ENCODE measurements around the gene FXYD2. TPM values are rescaled to one million over a fixed set of nuclear protein-coding genes. Genes with fewer than 3 reads are reported as not detected.

Gene FXYD2
- total and polyA plus RNA-seq, 9 of the 15 experiments (the other 6 are each of a cell fraction or from before 2014, with no cell fraction given): not detected

DNA sequence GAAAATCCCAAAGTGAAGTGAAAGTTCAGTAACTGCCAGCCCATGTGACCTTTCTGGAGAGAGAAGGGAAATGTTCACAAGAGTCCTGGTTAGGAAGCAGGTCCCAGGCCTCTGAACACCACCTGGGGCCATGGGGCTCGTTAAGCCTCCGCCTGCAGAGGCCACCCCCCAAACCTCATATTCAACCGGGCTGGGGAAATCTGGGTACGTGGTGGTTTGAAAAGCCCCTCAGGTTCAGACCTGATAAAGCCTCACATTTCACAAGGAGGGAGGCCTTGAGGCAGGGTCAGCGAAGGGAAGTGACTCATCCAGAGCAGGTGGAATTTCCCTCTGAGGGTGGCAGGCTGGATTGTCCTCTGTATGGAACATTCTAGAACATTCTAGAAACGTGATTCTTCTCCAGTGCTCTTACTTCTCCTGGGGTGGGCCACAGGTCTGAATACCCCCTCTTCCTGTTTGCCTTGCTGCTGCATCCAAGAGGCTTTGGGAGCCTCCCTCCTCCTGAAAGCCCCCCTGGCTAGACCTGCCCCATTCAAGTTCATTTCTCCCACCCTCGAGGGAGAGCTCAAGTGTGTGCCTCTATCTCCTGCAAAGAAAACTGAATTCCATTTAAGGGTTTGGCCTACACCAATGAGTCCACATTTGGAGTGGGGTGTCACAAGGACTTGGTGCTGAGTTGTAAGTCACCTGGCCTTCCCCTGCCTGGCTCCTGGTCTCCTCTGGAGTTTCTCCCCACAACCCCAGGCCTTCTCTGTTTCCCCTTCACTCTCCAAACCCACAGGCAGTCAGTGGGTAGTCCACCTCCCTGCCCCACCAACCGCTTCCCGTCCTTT lies 6.3 kb downstream of the FXYD2 start:
- DNase-seq (ENCODE audit: extremely low read depth in 1 of 4, low spot score in 3 of 4) (peak in 2 of 4 experiments; percentile 19 to 20), ATAC-seq (peak; percentile 19), FAIRE-seq (no peak)
- intact Hi-C loops (cut with micrococcal nuclease): loop anchor here (2.0 to 5.0 kb wide), 3 partner anchors 89 to 353 kb away; no protein-coding TSS in a partner anchor
- 39% methylated on average over 9 of the region's 9 CpGs for WGBS (ENCODE audit: insufficient coverage, low coverage, missing lambda C conversion rate)
- peaks cover 8% of the 10 kb centered on the region; the same call in 1 of the 2 replicates for H4K20me1 ChIP-seq (replicated peaks; ENCODE audit: control insufficient read depth, insufficient read depth, low read length)
- no peak overlapping the region for H3K4me3 ChIP-seq
- ChIA-PET POLR2A (interaction anchor here (0.6 to 1.0 kb wide), 4 partner anchors 9 to 391 kb away, joined by 3 read pairs; no protein-coding TSS in a partner anchor), CTCF (ENCODE audit: low intra/inter-chr PET ratio) (interaction anchor here (0.6 to 4.0 kb wide), 9 partner anchors 10 to 840 kb away, joined by 3 to 52 read pairs (median 4); partner anchors contain the start of gene SCN4B)
- H2AFZ ChIP-seq (ENCODE audit: low read depth, low read length): peak overlapping the region; percentile 60
- no peak overlapping the region for H3K4me2 ChIP-seq (ENCODE audit: insufficient read depth, low read length)
- no peak overlapping the region for H3K9ac ChIP-seq (ENCODE audit: insufficient read depth in 1 of 2, low read depth in 2 of 2, low read length in 2 of 2)
- no peak overlapping the region for H3K27ac ChIP-seq (ENCODE audit: extremely low read depth, low read depth, low read length)
- peaks cover 2% of the 10 kb centered on the region for H3K9me1 ChIP-seq (ENCODE audit: control insufficient read depth, insufficient read depth, low read length)
- peaks cover 3 to 18% of the 10 kb centered on the region in 2 experiments; a peak in 3 of 5 replicates for H3K27me3 ChIP-seq (ENCODE audit: control insufficient read depth in 2 of 2, insufficient read depth in 2 of 2, low read length in 2 of 2)
- H3K36me3 ChIP-seq (ENCODE audit: control insufficient read depth, insufficient read depth, low read length): no peaks in the 10 kb centered on the region
- no peaks in the 10 kb centered on the region for H3K9me3 ChIP-seq (replicated peaks; ENCODE audit: control insufficient read depth, insufficient read depth, low read depth, low read length)
- no TSS peak for BruUV-seq (replicated peaks)
- in situ Hi-C loops (cut with MboI): no loop called here
- H3K79me2 ChIP-seq (ENCODE audit: control insufficient read depth, insufficient read depth, low read length): no peaks in the 10 kb centered on the region
- H3K4me1 ChIP-seq (replicated peaks in 1 of 2; ENCODE audit: control insufficient read depth in 2 of 2, insufficient read depth in 2 of 2, low read length in 2 of 2): peaks cover 0 to 31% of the 10 kb centered on the region in 2 experiments; a peak in 3 of 5 replicates
- TF ChIP-seq, protein P1, sequence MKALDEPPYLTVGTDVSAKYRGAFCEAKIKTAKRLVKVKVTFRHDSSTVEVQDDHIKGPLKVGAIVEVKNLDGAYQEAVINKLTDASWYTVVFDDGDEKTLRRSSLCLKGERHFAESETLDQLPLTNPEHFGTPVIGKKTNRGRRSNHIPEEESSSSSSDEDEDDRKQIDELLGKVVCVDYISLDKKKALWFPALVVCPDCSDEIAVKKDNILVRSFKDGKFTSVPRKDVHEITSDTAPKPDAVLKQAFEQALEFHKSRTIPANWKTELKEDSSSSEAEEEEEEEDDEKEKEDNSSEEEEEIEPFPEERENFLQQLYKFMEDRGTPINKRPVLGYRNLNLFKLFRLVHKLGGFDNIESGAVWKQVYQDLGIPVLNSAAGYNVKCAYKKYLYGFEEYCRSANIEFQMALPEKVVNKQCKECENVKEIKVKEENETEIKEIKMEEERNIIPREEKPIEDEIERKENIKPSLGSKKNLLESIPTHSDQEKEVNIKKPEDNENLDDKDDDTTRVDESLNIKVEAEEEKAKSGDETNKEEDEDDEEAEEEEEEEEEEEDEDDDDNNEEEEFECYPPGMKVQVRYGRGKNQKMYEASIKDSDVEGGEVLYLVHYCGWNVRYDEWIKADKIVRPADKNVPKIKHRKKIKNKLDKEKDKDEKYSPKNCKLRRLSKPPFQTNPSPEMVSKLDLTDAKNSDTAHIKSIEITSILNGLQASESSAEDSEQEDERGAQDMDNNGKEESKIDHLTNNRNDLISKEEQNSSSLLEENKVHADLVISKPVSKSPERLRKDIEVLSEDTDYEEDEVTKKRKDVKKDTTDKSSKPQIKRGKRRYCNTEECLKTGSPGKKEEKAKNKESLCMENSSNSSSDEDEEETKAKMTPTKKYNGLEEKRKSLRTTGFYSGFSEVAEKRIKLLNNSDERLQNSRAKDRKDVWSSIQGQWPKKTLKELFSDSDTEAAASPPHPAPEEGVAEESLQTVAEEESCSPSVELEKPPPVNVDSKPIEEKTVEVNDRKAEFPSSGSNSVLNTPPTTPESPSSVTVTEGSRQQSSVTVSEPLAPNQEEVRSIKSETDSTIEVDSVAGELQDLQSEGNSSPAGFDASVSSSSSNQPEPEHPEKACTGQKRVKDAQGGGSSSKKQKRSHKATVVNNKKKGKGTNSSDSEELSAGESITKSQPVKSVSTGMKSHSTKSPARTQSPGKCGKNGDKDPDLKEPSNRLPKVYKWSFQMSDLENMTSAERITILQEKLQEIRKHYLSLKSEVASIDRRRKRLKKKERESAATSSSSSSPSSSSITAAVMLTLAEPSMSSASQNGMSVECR (CRISPR knock-in tag; IDR thresholded peaks at IDR 0.05): no peak
- no peak for TF ChIP-seq GTF2A2 (tag; IDR thresholded peaks at IDR 0.05)
- 0 out of 2 replicates have a peak, but pooled peaks have one; percentile 60 for TF ChIP-seq ATF3 (IDR thresholded peaks at IDR 0.05)
- TF ChIP-seq ATF3 (CRISPR knock-in tag; conservative IDR thresholded peaks at IDR 0.05): no peak
- peak; percentile 49; the same call in 1 of the 2 replicates for TF ChIP-seq JUN (IDR thresholded peaks at IDR 0.05; ENCODE audit: borderline replicate concordance, low read depth, low read length)
- TF ChIP-seq JUN (CRISPR knock-in tag; IDR thresholded peaks at IDR 0.05; ENCODE audit: borderline replicate concordance): no peak
- TF ChIP-seq TGIF2 (CRISPR knock-in tag; IDR thresholded peaks at IDR 0.05): no peak
- TF ChIP-seq, protein P2, sequence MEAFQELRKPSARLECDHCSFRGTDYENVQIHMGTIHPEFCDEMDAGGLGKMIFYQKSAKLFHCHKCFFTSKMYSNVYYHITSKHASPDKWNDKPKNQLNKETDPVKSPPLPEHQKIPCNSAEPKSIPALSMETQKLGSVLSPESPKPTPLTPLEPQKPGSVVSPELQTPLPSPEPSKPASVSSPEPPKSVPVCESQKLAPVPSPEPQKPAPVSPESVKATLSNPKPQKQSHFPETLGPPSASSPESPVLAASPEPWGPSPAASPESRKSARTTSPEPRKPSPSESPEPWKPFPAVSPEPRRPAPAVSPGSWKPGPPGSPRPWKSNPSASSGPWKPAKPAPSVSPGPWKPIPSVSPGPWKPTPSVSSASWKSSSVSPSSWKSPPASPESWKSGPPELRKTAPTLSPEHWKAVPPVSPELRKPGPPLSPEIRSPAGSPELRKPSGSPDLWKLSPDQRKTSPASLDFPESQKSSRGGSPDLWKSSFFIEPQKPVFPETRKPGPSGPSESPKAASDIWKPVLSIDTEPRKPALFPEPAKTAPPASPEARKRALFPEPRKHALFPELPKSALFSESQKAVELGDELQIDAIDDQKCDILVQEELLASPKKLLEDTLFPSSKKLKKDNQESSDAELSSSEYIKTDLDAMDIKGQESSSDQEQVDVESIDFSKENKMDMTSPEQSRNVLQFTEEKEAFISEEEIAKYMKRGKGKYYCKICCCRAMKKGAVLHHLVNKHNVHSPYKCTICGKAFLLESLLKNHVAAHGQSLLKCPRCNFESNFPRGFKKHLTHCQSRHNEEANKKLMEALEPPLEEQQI (IDR thresholded peaks at IDR 0.05): no peak
- TF ChIP-seq ZNF124 (CRISPR knock-in tag; IDR thresholded peaks at IDR 0.05): no peak
- TF ChIP-seq ARID1B (IDR thresholded peaks at IDR 0.05): peak; percentile 17; the same call in 1 of the 2 replicates
